Vagina (tissue), 2 donors: ENCODE measurements around the gene PNMA8A.

Source experiments
- POLR2A ChIP-seq, 2 donors: fragments of 450-650 bp; IDR thresholded peaks; one replicate each; pipeline ENCODE4 v1.6.1; 2017; ENCODE audit warnings: antibody characterized with exemption in 2 of 2, mild to moderate bottlenecking in 2 of 2, moderate library complexity in 2 of 2
- POLR2AphosphoS5 ChIP-seq, 2 donors: sonication (generic); formaldehyde crosslinking; IDR thresholded peaks; one replicate each; pipeline ENCODE4 v1.9.0; 2017; ENCODE audit warnings: antibody characterized with exemption in 2 of 2, mild to moderate bottlenecking in 2 of 2, low read depth in 1 of 2; ENCODE audit not compliant: insufficient read depth in 1 of 2

GRCh38 chr19:46478356-46478986, 7.1 kb upstream of the PNMA8A start:
- TF ChIP-seq POLR2A (IDR thresholded peaks at IDR 0.05) = no peak
- TF ChIP-seq POLR2AphosphoS5 (IDR thresholded peaks at IDR 0.05; ENCODE audit: insufficient read depth in 1 of 2, low read depth in 1 of 2) = no peak
